Sigmoid colon (tissue), 4 donors: ENCODE results near the gene CFL2.
"Not testable (repeated sequence)": the region's sequence is repeated elsewhere in the genome, so short reads cannot be mapped to it uniquely, and the experiment has no call there.

ENCODE experiments used
- POLR2AphosphoS5 ChIP-seq, 4 donors: sonication (generic); formaldehyde crosslinking; IDR thresholded peaks; one replicate each; pipeline ENCODE4 v1.6.1; 2017; ENCODE audit warnings: antibody characterized with exemption in 4 of 4
- TF ChIP-seq, protein P1 (sequence below), 4 experiments: fragments of 450-650 bp in 3 of 4; fragments of 200-600 bp in 1 of 4; IDR thresholded peaks; one replicate each; pipeline ENCODE4 v1.5.1; 2016 to 2019; ENCODE audit warnings: antibody characterized with exemption in 4 of 4, mild to moderate bottlenecking in 3 of 4, moderate library complexity in 2 of 4

- TF ChIP-seq POLR2AphosphoS5 (IDR thresholded peaks at IDR 0.05), result not testable (repeated sequence)
- TF ChIP-seq, protein P1, sequence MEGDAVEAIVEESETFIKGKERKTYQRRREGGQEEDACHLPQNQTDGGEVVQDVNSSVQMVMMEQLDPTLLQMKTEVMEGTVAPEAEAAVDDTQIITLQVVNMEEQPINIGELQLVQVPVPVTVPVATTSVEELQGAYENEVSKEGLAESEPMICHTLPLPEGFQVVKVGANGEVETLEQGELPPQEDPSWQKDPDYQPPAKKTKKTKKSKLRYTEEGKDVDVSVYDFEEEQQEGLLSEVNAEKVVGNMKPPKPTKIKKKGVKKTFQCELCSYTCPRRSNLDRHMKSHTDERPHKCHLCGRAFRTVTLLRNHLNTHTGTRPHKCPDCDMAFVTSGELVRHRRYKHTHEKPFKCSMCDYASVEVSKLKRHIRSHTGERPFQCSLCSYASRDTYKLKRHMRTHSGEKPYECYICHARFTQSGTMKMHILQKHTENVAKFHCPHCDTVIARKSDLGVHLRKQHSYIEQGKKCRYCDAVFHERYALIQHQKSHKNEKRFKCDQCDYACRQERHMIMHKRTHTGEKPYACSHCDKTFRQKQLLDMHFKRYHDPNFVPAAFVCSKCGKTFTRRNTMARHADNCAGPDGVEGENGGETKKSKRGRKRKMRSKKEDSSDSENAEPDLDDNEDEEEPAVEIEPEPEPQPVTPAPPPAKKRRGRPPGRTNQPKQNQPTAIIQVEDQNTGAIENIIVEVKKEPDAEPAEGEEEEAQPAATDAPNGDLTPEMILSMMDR (IDR thresholded peaks at IDR 0.05), result not testable (repeated sequence)
Observed at GRCh38 chr14:34694216-34694615, 20.2 kb downstream of the CFL2 start.
